Measurements from ENCODE around the gene HDLBP.

DNA sequence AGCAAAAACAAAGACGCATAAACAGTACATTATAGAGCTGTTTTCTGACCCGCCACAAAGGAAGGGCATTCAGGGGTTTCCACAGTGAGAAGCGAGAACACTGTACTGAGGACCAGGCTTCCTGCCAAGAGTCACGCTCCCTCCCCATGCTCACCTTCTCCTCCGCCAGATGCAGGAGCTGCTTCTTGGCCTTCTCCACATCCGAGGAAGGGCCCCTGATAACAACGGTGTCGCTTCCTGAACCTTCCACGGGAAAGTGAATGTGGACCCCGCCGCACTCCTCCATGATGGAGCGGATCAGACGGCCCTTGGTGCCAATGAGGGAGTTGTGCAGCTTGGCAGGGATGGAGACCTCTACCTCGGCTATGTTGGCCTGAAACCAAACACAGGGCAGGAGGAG, 73.2 kb downstream of the HDLBP start:
- TF ChIP-seq, protein P1, sequence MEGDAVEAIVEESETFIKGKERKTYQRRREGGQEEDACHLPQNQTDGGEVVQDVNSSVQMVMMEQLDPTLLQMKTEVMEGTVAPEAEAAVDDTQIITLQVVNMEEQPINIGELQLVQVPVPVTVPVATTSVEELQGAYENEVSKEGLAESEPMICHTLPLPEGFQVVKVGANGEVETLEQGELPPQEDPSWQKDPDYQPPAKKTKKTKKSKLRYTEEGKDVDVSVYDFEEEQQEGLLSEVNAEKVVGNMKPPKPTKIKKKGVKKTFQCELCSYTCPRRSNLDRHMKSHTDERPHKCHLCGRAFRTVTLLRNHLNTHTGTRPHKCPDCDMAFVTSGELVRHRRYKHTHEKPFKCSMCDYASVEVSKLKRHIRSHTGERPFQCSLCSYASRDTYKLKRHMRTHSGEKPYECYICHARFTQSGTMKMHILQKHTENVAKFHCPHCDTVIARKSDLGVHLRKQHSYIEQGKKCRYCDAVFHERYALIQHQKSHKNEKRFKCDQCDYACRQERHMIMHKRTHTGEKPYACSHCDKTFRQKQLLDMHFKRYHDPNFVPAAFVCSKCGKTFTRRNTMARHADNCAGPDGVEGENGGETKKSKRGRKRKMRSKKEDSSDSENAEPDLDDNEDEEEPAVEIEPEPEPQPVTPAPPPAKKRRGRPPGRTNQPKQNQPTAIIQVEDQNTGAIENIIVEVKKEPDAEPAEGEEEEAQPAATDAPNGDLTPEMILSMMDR (IDR thresholded peaks at IDR 0.05; ENCODE audit: insufficient read depth, low read depth, low read length), result no peak
- TF ChIP-seq EZH2 (IDR thresholded peaks at IDR 0.05; ENCODE audit: insufficient read depth, low read length), result no peak

Data from astrocyte (in vitro differentiated cells and primary cell).